ENCODE data around the gene STARD9.
"Not testable (repeated sequence)": the region's sequence is repeated elsewhere in the genome, so short reads cannot be mapped to it uniquely, and the experiment has no call there.

STARD9 gene

GRCh38 chr15:42732095-42732827 is 156.9 kb downstream of the STARD9 start:
- DNase-seq = no peak

- no peak for DNase-seq
These were observed 157.6 kb downstream of the STARD9 start for GRCh38 chr15:42733027-42733426.

DNA sequence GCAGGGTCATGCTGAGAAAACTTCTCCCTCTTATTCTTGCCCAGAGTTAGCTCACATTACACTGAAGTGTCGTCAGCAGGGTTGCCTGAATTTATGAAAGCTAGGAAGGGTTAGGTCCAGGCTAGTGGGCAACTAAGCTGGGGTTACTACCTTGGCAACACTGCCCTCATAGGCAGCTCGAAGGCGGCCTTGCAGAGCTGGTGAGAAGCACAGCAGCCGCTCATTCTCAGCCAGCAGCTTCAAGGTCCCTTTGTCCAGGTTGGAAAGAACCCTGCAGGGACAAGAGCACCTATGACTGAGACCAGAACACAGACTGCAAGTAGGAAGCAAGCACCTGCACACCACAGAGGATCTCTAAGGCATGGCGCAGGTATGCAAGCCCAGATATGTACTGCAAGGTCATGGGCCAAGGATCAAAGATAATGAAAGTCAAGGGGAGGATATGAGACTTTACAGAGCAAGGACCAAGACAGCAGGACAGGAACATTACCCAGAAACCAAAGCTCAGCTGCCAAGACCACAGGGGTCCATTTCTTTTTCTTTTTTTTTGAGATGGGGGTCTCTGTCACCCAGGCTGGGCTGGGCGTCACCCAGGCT is 158.8 kb downstream of the STARD9 start:
- no peak for DNase-seq

GRCh38 chr15:42735382-42736165 is 160.2 kb downstream of the STARD9 start:
- no peak for DNase-seq

- DNase-seq = no peak
These were observed 160.9 kb downstream of the STARD9 start for GRCh38 chr15:42736178-42736792.

DNA sequence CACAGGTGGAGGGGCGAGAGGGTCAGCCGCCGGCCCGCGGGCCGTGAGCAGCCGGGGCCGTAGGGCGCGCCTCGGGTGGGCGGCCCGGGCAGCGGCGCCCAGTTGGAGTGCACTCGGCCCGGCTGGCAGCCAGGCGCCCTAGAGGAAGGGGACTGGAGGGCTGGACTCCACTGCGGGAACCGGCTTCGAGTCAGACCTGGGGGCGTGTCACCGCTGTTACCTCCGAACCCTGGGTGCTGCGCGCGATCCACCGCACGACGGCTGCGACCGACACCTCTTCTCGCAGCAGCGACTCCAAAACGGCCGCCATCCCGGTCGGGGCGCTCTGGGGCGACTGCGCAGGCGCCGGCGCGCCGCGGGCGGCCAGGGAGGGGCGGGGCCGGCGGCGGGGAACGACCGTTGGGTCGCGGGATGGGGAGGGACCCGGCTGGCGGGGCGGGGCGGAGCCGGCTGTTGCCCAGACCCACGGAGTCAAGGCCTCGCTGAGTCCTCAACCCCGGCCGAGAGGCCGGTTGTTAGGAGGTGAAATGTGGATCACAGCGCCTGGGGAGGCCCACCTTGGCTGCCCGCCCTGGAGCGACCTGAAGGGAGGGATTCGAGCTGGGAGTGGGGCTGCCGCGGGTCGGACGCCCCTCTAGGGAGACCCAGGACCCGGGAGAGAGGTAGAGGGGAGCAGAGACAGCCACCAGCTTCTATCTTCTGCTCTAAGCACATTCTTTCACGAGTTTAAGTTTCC is 161.6 kb downstream of the STARD9 start, which contains the start of gene CDAN1:
TSS of gene CDAN1 (minus strand) at position 336 of the 736 bp plus-strand sequence. CDS start at position 310, 26 bp downstream.
- peak; percentile 56 for DNase-seq

DNA sequence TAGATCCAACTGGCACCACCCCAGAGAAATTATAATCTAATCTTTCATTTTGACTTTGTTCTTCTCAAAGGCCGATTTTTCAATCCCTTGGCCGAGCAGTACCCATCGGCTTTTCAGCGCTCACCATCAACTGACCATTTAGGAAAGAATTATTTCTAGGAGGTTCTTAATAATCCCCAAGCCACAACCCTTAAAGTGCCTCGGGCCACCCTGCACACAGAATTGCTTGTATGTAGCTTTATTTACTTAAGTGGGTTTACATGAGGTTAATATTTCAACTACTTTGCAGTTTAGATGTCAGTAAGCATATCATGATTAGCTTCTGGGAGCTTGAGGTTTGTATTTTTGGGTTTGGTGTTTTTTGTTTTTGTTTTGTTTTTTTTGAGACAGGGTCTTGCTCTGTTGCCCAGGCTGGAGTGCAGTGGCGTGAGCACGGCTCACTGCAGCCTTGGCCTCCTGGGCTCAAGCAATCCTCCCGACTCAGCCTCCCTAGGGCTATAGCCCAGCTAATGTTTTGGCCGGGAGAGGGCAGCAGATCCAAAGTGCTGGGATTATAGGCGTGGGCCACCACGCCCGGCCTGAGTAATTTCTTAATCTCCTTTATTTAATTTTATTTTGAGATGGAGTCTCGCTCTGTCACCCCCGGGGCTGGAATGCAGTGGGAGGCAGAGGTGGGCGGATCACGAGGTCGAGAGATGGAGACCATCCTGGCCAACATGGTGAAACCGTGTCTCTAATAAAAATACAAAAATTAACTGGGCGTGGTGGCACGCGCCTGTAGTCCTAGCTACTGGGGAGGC is 162.3 kb downstream of the STARD9 start:
- DNase-seq = no peak

DNA sequence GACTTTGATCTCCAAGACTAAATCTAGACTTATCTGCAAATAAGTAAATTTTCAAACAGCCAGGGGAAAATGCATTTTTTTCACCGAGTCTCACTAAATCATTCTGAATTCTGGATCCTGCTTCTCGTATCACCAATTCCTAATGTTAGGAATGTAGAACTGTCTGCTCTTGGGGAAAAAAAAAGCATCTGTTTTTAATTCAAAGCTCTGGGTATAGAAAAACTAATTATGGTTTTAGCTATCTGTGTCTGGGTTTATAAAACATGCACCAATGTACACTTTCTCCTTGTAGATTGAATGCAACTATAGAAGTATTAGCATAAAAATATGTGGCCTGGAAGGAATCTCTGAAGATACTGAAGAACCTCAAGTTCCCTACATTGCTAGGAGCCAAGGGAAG is 166.3 kb downstream of the STARD9 start:
- no peak for DNase-seq

DNA sequence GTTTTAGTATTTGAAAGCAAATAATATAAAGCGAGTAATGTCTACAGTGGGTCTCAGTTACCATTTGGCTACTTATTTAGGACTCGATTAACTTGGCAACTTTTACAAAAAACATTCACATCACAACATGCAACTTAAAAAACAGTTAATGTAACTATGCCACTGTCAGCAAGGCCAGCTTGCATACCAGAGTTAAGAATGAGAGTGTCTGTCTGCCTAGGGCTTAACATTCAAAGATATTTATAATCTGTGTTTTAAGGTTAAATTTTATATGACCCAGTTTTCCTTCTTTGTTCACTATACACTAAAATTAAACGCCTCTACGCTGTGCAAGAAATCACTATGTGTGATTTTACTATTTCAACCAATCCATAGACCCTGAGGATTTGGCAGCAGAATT is 166.7 kb downstream of the STARD9 start:
- DNase-seq = no peak

DNA sequence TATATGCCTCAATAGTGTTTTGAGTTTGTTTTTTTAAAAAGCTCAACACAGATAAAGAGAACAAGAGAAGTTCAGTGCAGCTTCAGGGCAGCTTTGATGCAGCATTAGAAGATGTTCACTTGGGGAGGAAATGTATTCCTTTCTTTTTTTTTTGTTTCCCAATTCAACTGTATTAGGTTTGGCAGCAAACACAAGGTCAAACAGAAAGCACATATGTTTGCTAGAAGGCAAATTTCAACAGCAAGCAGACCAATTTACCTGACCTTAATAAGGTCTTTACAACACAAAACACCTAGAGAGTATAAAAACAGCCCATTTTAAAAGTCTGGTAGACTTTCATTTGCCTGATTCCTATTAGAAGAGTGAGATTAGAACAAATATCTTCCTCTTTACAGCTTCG is 168.8 kb downstream of the STARD9 start:
- DNase-seq = no peak

- no peak for DNase-seq
These were observed 173.9 kb downstream of the STARD9 start for GRCh38 chr15:42749266-42749665.

DNA sequence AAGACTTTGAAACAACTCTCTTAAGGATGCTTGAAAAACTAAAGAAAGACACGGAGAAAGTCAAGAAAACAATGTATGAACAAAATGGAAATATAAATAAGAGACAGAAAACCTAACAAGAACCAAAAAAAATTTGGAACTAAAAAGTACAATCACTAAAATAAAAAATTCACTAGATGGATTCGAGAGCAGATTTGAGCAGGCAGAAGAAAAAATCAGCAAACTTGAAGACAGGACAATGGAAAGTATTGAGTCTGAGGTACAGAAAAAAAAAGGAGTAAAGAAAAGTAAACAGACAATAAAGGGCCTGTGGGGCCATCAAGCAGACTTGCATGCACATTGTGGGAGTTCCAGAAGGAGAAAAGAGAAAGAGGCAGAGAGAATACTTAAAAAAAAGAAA is 174.9 kb downstream of the STARD9 start:
- DNase-seq = no peak

DNA sequence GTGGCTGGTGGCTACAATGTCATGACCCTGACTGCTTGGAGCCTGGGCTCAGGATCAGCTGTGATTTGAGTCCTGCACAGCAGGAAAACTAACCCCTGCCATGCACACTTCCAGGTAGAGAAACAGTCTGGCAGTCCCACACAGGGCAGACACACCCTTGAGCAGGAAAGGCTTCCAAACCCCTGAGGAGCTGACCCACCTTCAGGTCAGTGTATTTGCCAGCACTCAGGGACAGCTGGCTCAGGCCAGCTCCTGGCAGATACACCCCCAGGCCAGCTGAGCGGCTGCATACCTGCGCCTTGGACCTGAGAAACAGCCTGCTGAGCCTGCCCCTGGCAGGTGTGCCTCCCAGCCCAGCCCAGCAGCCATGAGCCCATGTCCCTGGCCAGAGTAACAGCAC is 183.7 kb downstream of the STARD9 start:
- DNase-seq = no peak

- no peak for DNase-seq
These were observed 185.4 kb downstream of the STARD9 start for GRCh38 chr15:42760759-42761158.

DNA sequence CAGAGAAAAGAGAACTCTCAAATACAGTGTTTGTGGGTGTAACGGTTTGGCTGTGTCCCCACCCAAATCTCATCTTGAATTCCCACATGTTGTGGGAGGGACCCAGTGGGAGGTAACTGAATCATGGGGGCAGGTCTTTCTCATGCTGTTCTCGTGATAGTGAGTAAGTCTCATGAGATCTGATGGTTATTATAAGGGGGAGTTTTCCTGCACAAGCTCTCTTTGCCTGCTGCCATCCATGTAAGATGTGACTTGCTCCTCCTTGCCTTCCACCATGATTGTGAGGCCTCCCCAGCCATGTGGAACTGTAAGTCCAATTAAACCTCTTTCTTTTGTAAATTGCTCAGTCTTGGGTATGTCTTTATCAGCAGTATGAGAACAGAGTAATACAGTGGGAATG is 186.4 kb downstream of the STARD9 start:
- DNase-seq = not testable (repeated sequence)

GRCh38 chr15:42764154-42764731 is 188.8 kb downstream of the STARD9 start:
- not testable (repeated sequence) for DNase-seq

GRCh38 chr15:42766109-42766508 is 190.7 kb downstream of the STARD9 start:
- not testable (repeated sequence) for DNase-seq
